GM23338 (cell line): ENCODE data around the gene POLQ. TPM values are rescaled to one million over a fixed set of nuclear protein-coding genes. Genes with fewer than 3 reads are reported as not detected.

ENCODE experiments used
- ATAC-seq: fragments of 200-7000 bp; cut with Tn5 transposase; 3 replicates; pipeline ENCODE4 v1.9.1; 2020
- DNase-seq: peaks from one replicate; pipeline ENCODE4 v3.0.0-alpha.2; 2015; ENCODE audit warnings: low spot score
- H2AFZ ChIP-seq: fragments of 200-600 bp; sonication (generic); 2 replicates; pipeline ENCODE4 v1.8.0; 2016; ENCODE audit warnings: antibody characterized with exemption, mild to moderate bottlenecking, moderate library complexity
- H3F3A ChIP-seq: fragments of 200-600 bp; sonication (generic); replicated peaks from 2 replicates; pipeline ENCODE4 v1.8.0; 2017; ENCODE audit warnings: antibody characterized with exemption, mixed run types, low read depth
- H3K27ac ChIP-seq: fragments of 200-600 bp; sonication (generic); 2 replicates; pipeline ENCODE4 v1.6.1; 2016; ENCODE audit warnings: low read depth
- H3K27me3 ChIP-seq: fragments of 200-600 bp; sonication (generic); 2 replicates; pipeline ENCODE4 v1.8.0; 2016; ENCODE audit warnings: mild to moderate bottlenecking, mixed run types, moderate library complexity; ENCODE audit not compliant: insufficient read depth
- H3K36me3 ChIP-seq: fragments of 200-600 bp; sonication (generic); 2 replicates; pipeline ENCODE4 v1.8.0; 2016; ENCODE audit warnings: mild to moderate bottlenecking; ENCODE audit not compliant: insufficient read depth
- H3K4me1 ChIP-seq: fragments of 200-600 bp; sonication (generic); 2 replicates; pipeline ENCODE4 v1.8.0; 2016; ENCODE audit warnings: mild to moderate bottlenecking, moderate library complexity; ENCODE audit not compliant: insufficient read depth
- H3K4me2 ChIP-seq: fragments of 200-600 bp; sonication (generic); 2 replicates; pipeline ENCODE4 v1.7.1; 2017; ENCODE audit warnings: mixed run types
- H3K4me3 ChIP-seq: fragments of 200-600 bp; sonication (generic); 2 replicates; pipeline ENCODE4 v1.6.1; 2016; ENCODE audit warnings: mixed run types
- H3K79me2 ChIP-seq: fragments of 200-600 bp; sonication (generic); replicated peaks from 2 replicates; pipeline ENCODE4 v1.8.0; 2017; ENCODE audit warnings: mild to moderate bottlenecking; ENCODE audit not compliant: insufficient read depth
- H3K9me2 ChIP-seq: fragments of 200-600 bp; sonication (generic); 2 replicates; pipeline ENCODE4 v1.8.0; 2017; ENCODE audit not compliant: insufficient read depth
- H4K20me1 ChIP-seq: fragments of 200-600 bp; sonication (generic); replicated peaks from 2 replicates; pipeline ENCODE4 v1.8.0; 2017; ENCODE audit warnings: mild to moderate bottlenecking; ENCODE audit not compliant: insufficient read depth
- H3K27ac Mint-ChIP-seq: 2 replicates; pipeline ENCODE4 v1.8.0; 2020; ENCODE audit warnings: inconsistent platforms, mild to moderate bottlenecking, moderate library complexity, mixed read lengths
- H3K27me3 Mint-ChIP-seq: 3 replicates; pipeline ENCODE4 v1.8.0; 2022; ENCODE audit warnings: low read depth, mild to moderate bottlenecking, moderate library complexity, mixed read lengths, inconsistent platforms; ENCODE audit not compliant: insufficient read depth, poor library complexity
- H3K36me3 Mint-ChIP-seq: 3 replicates; pipeline ENCODE4 v1.8.0; 2021; ENCODE audit warnings: low read depth, mild to moderate bottlenecking, inconsistent platforms, moderate library complexity, mixed read lengths
- H3K4me1 Mint-ChIP-seq: 3 replicates; pipeline ENCODE4 v1.8.0; 2020; ENCODE audit warnings: mild to moderate bottlenecking, inconsistent platforms, mixed read lengths
- H3K4me3 Mint-ChIP-seq: 3 replicates; pipeline ENCODE4 v1.8.0; 2021; ENCODE audit warnings: moderate library complexity, mild to moderate bottlenecking, inconsistent platforms, mixed read lengths
- H3K9me3 Mint-ChIP-seq: 3 replicates; pipeline ENCODE4 v1.8.0; 2020; ENCODE audit warnings: moderate library complexity, mild to moderate bottlenecking, inconsistent platforms, mixed read lengths
- CREB1 ChIP-seq: fragments of 250-450 bp; sonication (Bioruptor Pico); IDR thresholded peaks from 2 replicates; pipeline ENCODE4 v1.5.0; 2020; ENCODE audit warnings: low read depth, mild to moderate bottlenecking, moderate library complexity
- EZH2 ChIP-seq: fragments of 200-600 bp; sonication (generic); IDR thresholded peaks from one replicate; pipeline ENCODE4 v1.8.0; 2017; ENCODE audit warnings: antibody characterized with exemption, mild to moderate bottlenecking, low read depth; ENCODE audit not compliant: unreplicated experiment
- JUNB ChIP-seq: IDR thresholded peaks from one replicate; pipeline ENCODE4 v1.6.1; 2016; ENCODE audit warnings: antibody characterized with exemption; ENCODE audit not compliant: unreplicated experiment
- POLR2AphosphoS5 ChIP-seq: IDR thresholded peaks from 2 replicates; pipeline ENCODE4 v1.6.1; 2016; ENCODE audit warnings: antibody characterized with exemption, low read depth
- STAT1 ChIP-seq: IDR thresholded peaks from one replicate; pipeline ENCODE4 v1.6.1; 2016; ENCODE audit warnings: antibody characterized with exemption; ENCODE audit not compliant: unreplicated experiment
- ZNF114 ChIP-seq: fragments of 250-450 bp; sonication (Bioruptor Pico); IDR thresholded peaks from 2 replicates; pipeline ENCODE4 v1.5.0; 2020; ENCODE audit warnings: mild to moderate bottlenecking, moderate library complexity
- ZNF462 ChIP-seq: fragments of 250-450 bp; sonication (Bioruptor Pico); IDR thresholded peaks from 2 replicates; pipeline ENCODE4 v1.5.0; 2020; ENCODE audit warnings: mild to moderate bottlenecking, moderate library complexity
- polyA plus RNA-seq: library from polyadenylated mRNA; unstranded; fragments of >200 nt; fragmentation: Nextera tagmentation; extraction: Ambion mirVana; gene quantifications from 2 replicates; pipeline ENCODE4 v1.2.1, GENCODE V29; 2016
- total RNA-seq: library from RNA; depleted of rRNA; stranded (reverse); fragments of >200 nt; shearing (Covaris generic); gene quantifications from 2 replicates; pipeline ENCODE4 v1.2.3, GENCODE V29; 2014
- TF ChIP-seq, protein P1 (sequence below): IDR thresholded peaks from 2 replicates; pipeline ENCODE4 v1.6.1; 2016; ENCODE audit warnings: antibody characterized with exemption

POLQ gene
- total and polyA plus RNA-seq, 2 experiments from 2014 or later = 6.9 to 20.6 TPM

GRCh38 chr3:121581691-121582090 is 35.9 kb upstream of the POLQ start (continued):
- no peak for TF ChIP-seq ZNF462 (CRISPR knock-in tag)
- TF ChIP-seq JUNB = no peak
- TF ChIP-seq ZNF114 (CRISPR knock-in tag) = no peak
- TF ChIP-seq POLR2AphosphoS5 = no peak
- TF ChIP-seq, protein P1, sequence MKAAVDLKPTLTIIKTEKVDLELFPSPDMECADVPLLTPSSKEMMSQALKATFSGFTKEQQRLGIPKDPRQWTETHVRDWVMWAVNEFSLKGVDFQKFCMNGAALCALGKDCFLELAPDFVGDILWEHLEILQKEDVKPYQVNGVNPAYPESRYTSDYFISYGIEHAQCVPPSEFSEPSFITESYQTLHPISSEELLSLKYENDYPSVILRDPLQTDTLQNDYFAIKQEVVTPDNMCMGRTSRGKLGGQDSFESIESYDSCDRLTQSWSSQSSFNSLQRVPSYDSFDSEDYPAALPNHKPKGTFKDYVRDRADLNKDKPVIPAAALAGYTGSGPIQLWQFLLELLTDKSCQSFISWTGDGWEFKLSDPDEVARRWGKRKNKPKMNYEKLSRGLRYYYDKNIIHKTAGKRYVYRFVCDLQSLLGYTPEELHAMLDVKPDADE = no peak
- no peak for TF ChIP-seq CREB1 (CRISPR knock-in tag)
- no peak for TF ChIP-seq STAT1

DNA sequence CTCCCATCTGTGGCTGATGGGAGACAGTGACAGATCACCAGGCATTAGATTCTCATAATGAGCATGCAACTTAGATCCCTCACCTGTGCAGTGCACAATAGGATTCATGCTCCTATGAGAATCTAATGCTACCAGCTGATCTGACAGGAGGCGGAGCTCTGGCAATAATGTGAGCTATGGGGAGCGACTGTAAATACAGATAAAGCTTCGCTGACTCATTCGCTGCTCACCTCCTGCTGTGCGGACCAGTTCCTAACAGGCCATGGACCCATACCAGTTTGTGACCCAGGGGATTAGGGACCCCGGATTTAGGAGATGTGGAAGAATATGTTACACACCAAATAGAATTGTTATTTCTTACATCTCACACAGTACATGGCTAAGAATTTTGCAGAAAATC is 28.7 kb upstream of the POLQ start:
- no peaks in the 10 kb centered on the region for H4K20me1 ChIP-seq
- peaks cover 12% of the 10 kb centered on the region; the same call in 1 of the 2 replicates for H3K4me1 ChIP-seq
- TF ChIP-seq EZH2 (no peak), POLR2AphosphoS5 (no peak)
- Mint-ChIP-seq H3K36me3 (no peaks in the 10 kb centered on the region; the same call in 2 of the 3 replicates), H3K27me3 (peaks cover 3% of the 10 kb centered on the region), H3K27ac (no peak overlapping the region), H3K9me3 (no peaks in the 10 kb centered on the region), H3K4me1 (peaks cover 13% of the 10 kb centered on the region), H3K4me3 (no peak overlapping the region)
- no peak overlapping the region for H3K4me2 ChIP-seq
- no peaks in the 10 kb centered on the region for H3K27me3 ChIP-seq
- no peaks in the 10 kb centered on the region for H3F3A ChIP-seq
- DNase-seq (peak; percentile 57), ATAC-seq (peak; percentile 59)
- no peak overlapping the region for H3K4me3 ChIP-seq
- H3K9me2 ChIP-seq = no peaks in the 10 kb centered on the region
- H3K27ac ChIP-seq = no peak overlapping the region
- no peaks in the 10 kb centered on the region for H3K79me2 ChIP-seq
- H3K36me3 ChIP-seq = no peaks in the 10 kb centered on the region
- H2AFZ ChIP-seq = no peak overlapping the region
